ENCODE results near the gene MPL.
"Not testable (repeated sequence)": the region's sequence is repeated elsewhere in the genome, so short reads cannot be mapped to it uniquely, and the experiment has no call there.

MPL gene

GRCh38 chr1:43358121-43358745 is 20.6 kb downstream of the MPL start:
- no peak for ATAC-seq

DNA sequence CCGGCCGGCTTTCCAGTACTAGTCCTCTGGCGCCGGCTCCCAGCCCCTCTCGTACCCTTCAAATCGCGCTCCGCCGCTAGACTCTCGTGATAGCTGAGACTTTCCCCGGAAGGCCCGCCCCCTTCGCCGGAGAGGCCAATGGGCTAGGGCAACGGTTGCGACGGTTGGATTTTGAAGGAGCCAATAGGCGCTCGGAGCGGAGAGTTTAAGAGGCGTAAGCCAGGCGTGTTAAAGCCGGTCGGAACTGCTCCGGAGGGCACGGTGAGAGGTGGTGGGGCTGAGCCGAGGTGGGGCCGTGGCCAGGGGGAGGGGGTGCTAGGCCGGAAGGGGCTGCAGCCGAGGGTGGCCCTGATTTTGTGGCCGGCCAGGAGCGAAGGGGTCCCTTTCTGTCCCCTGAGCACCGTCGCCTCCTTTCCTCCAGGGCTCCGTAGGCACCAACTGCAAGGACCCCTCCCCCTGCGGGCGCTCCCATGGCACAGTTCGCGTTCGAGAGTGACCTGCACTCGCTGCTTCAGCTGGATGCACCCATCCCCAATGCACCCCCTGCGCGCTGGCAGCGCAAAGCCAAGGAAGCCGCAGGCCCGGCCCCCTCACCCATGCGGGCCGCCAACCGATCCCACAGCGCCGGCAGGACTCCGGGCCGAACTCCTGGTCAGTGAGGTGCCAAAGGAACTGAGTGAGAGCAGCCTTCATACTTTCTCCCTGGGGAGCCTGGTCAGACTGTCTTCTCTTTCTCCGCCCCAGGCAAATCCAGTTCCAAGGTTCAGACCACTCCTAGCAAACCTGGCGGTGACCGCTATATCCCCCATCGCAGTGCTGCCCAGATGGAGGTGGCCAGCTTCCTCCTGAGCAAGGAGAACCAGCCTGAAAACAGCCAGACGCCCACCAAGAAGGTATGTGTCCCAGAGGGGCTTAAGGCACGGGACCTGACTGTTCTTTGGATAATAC is 21.4 kb downstream of the MPL start, which contains the start of gene CDC20:
Gene CDC20 (plus strand): TSS at position 236 of the 948 bp plus-strand sequence. CDS start 235 bp downstream, at position 471.
- ATAC-seq = peak; percentile 98 to 99

DNA sequence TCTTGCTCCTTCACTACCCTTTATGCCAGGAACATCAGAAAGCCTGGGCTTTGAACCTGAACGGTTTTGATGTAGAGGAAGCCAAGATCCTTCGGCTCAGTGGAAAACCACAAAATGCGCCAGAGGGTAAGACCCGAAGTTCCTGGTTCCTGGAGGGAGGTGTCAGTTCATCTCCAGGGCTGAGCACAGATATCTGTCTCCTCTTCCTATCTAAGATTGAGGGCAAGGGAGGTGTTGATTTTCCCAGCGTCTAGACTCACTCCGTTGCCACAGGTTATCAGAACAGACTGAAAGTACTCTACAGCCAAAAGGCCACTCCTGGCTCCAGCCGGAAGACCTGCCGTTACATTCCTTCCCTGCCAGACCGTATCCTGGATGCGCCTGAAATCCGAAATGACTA is 22.1 kb downstream of the MPL start:
- no peak for ATAC-seq

GRCh38 chr1:43360616-43361015 is 23.0 kb downstream of the MPL start:
- no peak for ATAC-seq

DNA sequence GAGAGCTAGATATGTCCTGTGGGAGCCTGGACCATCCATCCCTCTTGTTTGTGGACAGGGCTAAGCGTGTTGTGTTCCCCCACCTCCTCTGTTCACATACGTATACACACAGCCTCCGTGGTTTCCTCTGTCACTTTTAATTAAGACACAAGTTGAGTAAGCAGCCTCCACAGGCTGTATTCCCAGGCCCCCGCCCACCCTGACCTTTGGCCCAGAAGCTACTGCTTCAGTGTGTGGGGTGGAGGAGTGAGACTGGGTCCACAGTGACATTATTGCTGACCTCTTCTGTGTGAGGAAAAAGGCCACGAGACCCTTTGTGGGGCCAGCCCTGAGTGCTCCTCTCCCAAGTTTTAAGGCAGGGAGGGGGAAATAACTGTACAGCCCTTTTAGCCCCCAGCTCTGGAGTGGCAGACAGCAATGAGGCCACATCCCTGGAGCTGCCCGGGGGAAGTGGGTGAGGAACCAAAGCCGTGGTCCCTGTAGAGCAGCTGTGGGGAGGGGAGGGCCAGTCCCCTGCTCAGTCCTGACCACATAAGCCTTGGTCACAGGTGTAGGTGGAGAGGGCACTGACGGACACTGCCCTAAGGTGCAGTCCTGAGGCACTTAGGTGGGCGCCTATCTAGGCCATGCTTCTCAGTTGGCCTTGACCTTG is 25.8 kb downstream of the MPL start:
- no peak for ATAC-seq

DNA sequence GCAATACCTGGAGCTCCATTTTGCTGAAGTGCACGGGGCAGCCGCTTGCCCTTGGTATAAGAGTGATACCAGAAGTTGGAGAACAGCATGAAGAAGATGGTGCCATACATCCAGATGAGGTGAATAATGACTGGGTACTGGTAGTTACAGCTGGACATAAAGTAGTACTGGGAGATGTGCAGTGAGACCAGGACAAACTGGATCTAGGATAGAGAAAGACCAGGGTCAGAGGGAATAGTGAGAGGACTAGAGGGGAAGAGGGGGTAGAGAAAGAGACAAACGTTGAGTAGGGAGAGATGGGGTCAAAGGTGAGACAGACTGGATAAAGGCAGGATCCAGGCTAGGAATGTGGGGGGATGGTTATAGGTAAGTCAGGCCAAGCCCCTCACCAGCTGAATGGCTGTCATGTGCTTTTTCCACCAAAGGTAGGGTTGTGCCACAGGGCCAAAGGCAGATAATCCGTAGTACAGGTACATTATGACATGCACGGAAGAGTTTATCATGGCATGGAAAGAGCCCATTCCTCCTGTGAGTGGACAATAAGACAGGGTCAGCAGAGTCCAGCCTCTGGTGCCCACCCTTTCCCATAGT is 26.4 kb downstream of the MPL start:
- no peak for ATAC-seq

- no peak for ATAC-seq
Measured at GRCh38 chr1:43365678-43366077, 28.1 kb downstream of the MPL start.

DNA sequence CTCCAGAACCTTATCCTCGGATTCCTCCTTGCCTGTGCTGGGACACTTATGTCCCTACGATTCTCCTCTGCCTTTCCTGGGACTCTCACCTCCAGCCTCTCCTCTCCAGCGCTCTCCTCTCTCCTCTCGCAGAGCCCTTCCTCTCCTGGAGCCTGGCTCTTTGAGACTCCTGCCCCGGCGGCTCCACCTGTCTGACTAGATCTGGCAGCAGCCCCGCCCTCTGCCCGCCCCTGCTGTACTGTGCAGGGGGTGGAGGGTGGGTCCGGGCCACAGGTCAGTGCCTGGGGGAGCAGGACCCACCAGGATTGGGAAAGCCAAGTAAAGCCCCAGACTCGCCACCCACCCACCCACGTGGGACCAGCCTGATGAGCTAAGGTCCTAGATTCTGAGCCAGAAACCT is 28.6 kb downstream of the MPL start:
- ATAC-seq = no peak

DNA sequence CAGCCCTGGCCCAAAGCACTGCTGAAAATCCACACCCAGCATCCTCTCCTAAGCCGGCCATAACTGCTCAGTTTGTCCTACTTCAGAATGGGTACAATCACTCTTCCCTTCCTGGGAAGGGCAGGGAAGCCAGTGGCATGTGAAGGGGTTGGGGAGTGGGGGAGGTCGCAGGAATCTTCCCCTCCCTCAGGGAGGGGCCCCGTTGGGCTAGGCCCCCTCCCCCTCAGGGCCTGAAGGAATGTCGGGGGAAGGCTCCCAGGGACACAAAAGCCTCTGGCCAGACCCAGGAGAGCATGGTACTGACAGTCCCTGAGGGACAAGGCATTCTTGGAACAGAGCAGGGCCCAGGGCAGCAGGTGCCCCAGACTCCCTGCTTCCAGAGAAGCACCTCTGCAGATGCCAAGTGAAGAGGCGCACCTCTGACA is 29.0 kb downstream of the MPL start:
- ATAC-seq = no peak

GRCh38 chr1:43367026-43367903 is 29.6 kb downstream of the MPL start:
- peak; percentile 55 to 59 for ATAC-seq

DNA sequence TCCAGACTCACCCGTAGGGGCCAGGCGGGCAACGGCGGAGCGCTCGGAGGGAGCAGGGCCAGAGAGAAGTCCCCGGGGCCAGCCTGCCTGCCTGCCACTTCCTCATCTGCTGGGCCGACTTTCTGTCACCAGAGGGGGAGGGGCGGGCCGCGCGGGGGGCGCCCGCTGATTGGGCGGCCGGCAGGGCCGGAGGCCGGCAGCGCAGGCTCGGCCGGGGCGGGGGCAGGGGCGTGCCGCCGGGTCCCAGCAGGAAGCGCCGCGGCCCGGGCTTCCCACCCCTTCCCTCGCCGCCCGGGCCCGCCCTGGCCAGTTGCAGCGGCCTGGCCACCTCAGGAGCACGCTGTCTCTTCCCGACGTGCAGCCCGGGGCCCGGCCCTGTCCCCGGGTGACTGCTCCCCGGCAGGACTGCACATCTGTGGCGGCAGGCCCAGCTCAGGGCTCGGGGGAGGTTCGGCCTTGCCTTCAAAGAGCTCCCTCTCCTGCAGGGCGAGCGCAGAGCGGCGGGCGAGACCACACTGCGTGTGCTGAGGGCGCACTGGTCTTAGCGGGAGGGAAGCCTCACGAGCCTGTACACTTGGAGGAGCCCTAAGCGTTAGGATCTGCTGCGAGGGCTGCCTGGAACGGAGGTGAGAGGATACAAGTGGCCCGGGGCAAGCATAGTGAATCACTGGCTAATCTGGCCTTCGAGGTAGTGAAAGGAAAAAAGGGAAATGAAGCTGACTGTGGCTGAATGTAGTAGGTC is 30.5 kb downstream of the MPL start, which contains the start of gene ELOVL1:
Gene ELOVL1 (minus strand): TSS at position 108 of the 742 bp plus-strand sequence. CDS start 2,402 bp downstream, outside the sequence.
- peak; percentile 85 for ATAC-seq

DNA sequence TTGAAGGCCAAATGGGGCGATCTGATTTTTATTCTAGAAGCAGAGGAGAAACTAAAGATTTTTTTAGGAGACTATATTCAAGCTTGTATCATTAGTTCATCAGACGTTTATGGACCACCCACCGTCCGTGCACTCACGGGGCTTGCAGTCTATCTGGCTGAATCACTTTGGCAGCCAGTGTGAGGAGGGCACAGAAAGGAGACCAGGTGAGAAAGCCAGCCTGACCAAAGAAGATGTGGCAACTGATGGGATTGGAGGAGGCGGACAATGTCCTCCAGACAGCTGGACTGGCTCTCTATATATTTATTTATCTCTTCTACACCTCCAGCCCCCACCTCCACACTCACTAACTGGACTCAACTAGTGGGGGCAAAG is 31.0 kb downstream of the MPL start:
- ATAC-seq = no peak

GRCh38 chr1:43369779-43370178 is 32.2 kb downstream of the MPL start:
- not testable (repeated sequence) for ATAC-seq

DNA sequence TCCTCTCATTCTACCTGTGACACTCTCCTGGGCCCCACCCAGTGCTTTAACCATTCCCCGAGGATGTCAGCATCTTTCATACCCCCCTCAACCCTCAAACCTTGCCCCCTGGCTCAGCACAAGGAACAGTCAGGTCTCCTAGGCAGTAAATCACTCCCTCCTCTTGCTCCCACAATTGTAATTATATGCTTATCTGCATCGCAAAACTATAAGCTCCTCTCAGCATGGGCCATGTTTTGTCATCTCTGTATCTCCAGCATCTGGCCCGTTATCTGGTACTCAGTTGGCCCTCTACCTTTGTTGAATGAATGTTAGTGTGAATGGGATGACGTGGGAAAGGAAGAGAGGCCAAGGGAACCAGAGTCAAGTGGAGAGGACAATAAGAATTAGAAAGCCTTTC is 32.9 kb downstream of the MPL start:
- ATAC-seq = no peak

- no peak for ATAC-seq
Measured at GRCh38 chr1:43372172-43372571, 34.6 kb downstream of the MPL start.

DNA sequence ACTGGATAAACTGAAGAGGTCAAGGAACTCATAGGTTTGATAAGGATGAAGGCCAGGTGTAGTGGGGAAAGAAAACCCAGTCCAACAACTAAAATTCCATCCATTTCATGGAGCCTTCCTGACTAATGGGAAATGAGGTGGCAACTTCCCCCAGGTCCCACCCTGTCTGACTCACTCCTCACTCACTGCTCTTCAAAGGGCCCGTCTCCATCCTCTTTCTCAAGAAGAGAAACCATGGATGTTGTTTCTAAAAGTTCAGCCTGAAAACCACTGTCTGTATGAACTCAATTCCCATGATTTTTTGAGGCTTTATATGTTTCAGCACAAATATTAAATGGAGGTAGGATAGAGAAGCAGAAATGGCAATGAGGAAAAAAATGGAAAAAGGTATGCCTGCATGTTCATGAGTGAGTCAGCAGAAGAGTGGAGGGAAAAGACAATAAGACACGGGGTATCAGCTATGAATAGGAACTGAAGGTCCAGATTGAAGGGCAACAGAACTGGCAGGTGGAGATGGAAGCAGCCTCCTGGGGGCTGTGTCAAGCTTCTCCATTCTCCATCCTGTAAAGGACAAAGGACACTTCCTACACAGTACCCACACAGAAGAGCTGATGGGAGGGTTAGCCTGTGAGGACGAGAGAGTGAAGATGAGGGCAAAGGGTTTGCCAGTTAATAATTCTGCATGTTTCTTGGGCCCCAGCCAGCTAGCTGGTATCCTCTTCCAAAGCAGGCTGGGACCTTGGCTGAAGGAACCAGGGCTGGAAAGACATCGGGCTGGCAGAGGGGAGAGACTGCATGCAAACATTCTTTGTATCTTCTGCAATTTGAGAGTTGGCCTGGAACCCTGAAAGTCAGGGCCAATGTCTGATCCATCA is 35.7 kb downstream of the MPL start:
- no peak for ATAC-seq

GRCh38 chr1:43376723-43377235 is 39.2 kb downstream of the MPL start:
- no peak for ATAC-seq

DNA sequence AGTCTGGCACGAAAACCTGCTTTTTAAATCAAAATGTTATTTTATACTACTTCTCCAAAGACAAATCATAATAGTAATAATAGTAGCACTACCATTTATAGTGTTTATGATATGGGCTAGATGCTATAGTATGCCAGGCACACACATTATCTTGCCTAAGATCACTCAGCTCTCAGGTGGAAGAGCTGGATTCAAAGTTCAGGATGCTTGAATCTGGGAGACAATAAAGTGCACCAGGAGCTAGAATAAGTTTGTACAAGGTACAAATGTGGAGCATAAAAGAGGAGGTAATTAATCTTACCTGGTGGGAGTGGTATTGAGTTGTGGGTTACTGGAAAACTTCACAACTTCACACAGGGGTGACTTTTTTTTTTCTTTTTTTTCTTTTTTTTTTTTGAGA is 40.2 kb downstream of the MPL start:
- ATAC-seq = no peak

DNA sequence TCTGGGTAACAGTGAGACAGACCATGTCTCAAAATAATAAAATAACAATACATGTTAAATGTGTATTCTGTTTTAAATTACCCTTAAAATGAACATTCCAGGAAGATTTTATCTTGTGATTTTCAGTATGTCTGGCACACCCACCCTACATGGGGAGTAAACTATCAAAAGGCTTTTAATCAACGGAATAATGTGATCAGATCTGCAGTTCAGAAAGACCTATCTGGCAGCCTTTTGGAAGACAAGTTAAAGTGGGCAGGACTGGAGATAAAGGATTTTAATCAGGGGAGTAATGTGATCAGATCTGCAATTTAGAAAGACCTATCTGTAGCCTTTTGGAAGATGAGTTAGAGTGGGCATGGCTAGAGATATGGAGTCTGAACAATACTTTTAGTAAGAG is 41.9 kb downstream of the MPL start:
- ATAC-seq = no peak

GRCh38 chr1:43381612-43382011 is 44.0 kb downstream of the MPL start:
- no peak for ATAC-seq

Data from activated CD4-positive, CD25-positive, alpha-beta regulatory T cell treated with anti-CD3 and anti-CD28 coated beads, Interleukin-2, amount 50 U/mL, for 24 hours (primary cell).